22Rv1 (cell line): ENCODE measurements around the gene TCF15.

Experiments
- CTCF ChIP-seq: fragments of 450-650 bp; IDR thresholded peaks from 2 replicates; pipeline ENCODE4 v1.5.1; 2017; ENCODE audit warnings: mild to moderate bottlenecking
- ZFX ChIP-seq: fragments of 450-650 bp; IDR thresholded peaks from 2 replicates; pipeline ENCODE4 v1.6.1; 2017; ENCODE audit warnings: antibody characterized with exemption, borderline replicate concordance

GRCh38 chr20:597560-597959 lies 12.5 kb downstream of the TCF15 start:
- TF ChIP-seq CTCF, result no peak
- TF ChIP-seq ZFX, result no peak
